Astrocyte of the cerebellum (primary cell): Measurements from ENCODE around the gene PHF23.

Experiments used
- DNase-seq: peaks from one replicate; pipeline ENCODE4 v3.0.0-alpha.2; 2011; ENCODE audit warnings: low read depth
- H3K4me3 ChIP-seq: 2 replicates; pipeline ENCODE4 v1.5.1; 2011; ENCODE audit warnings: mild to moderate bottlenecking, low read depth, low read length, moderate library complexity
- CTCF ChIP-seq: IDR thresholded peaks from 2 replicates; pipeline ENCODE4 v1.5.1; 2012; ENCODE audit warnings: low read length, low read depth, moderate library complexity, mild to moderate bottlenecking; ENCODE audit errors: missing control alignments
- in situ Hi-C: cut with HindIII; loops from 2 replicates; pipeline ENCODE4 v1.10.0; 2017; ENCODE audit warnings: low sequenced_read_pairs

The PHF23 gene

GRCh38 chr17:7262192-7262934 is 23.1 kb upstream of the PHF23 start, which contains the start of gene CLDN7:
Gene CLDN7, minus strand, starts transcription at chr17:7262478. Its CDS starts 435 bp downstream, at chr17:7262043.
- DNase-seq: no peak
- in situ Hi-C loops: no loop called here
- H3K4me3 ChIP-seq: peak within 1 kb of the TSS; percentile 27
- no peak for TF ChIP-seq CTCF

GRCh38 chr17:7261379-7262191 is 22.3 kb upstream of the PHF23 start:
- DNase-seq: no peak
- H3K4me3 ChIP-seq: peak overlapping the region; percentile 27
- in situ Hi-C loops: no loop called here
- TF ChIP-seq CTCF: no peak

GRCh38 chr17:7260651-7261378 is 21.6 kb upstream of the PHF23 start:
- DNase-seq: no peak
- TF ChIP-seq CTCF: no peak
- in situ Hi-C loops: no loop called here
- peak overlapping the region; percentile 27 for H3K4me3 ChIP-seq

GRCh38 chr17:7260151-7260550 is 20.9 kb upstream of the PHF23 start:
- no peak for TF ChIP-seq CTCF
- H3K4me3 ChIP-seq: no peak overlapping the region
- no peak for DNase-seq
- in situ Hi-C loops: no loop called here

DNA sequence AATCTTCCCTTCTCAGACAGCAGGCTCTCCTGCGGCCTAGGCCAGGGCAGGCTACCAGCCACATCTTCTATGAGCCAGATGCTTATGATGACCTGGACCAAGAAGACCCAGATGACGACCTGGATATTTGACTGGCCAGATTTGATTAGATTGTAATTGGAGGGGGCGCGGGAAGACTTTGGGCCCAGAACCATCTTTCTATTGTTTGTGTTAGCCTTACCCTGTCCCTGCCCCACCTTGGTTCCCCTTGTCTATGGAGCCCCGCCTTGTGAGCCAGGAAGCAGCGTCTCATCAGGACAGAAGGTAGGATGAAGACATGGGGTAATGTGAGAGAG is 20.3 kb upstream of the PHF23 start:
- DNase-seq: no peak
- in situ Hi-C loops: no loop called here
- no peak overlapping the region for H3K4me3 ChIP-seq

More for the DNA sequence above, 20.3 kb upstream of the PHF23 start:
- no peak for TF ChIP-seq CTCF
